Keratinocyte (primary cell): ENCODE data around the gene PREP. TPM values are rescaled to one million over a fixed set of nuclear protein-coding genes. Genes with fewer than 3 reads are reported as not detected.

Experiments used
- DNase-seq: peaks from one replicate; pipeline ENCODE4 v3.0.0-alpha.2; 2011; ENCODE audit warnings: low read depth, missing footprints, low spot score
- FAIRE-seq: peaks from 2 replicates; lab custom pipeline; 2011; peaks lifted over from hg19 to GRCh38; lab: Jason Lieb, UNC
- H2AFZ ChIP-seq: 2 replicates; pipeline ENCODE4 v1.6.0; 2012; ENCODE audit warnings: low read length, control low read depth, inconsistent platforms; ENCODE audit not compliant: control insufficient read depth
- H3K27ac ChIP-seq: 2 replicates; pipeline ENCODE4 v1.5.1; 2011; ENCODE audit warnings: low read length; ENCODE audit not compliant: control insufficient read depth, insufficient read depth
- H3K27me3 ChIP-seq: 3 replicates; pipeline ENCODE4 v1.6.0; 2011; ENCODE audit warnings: low read length; ENCODE audit not compliant: control insufficient read depth, insufficient read depth; ENCODE audit errors: extremely low read depth
- H3K36me3 ChIP-seq, 2 experiments: 2 replicates in 1 of 2; 3 replicates in 1 of 2; pipeline ENCODE4 v1.5.1; 2011; ENCODE audit warnings: low read length in 2 of 2, mild to moderate bottlenecking in 1 of 2; ENCODE audit not compliant: control insufficient read depth in 2 of 2, insufficient read depth in 2 of 2; ENCODE audit errors: extremely low read depth in 1 of 2
- H3K4me1 ChIP-seq: 3 replicates; pipeline ENCODE4 v1.5.1; 2011; ENCODE audit warnings: low read length; ENCODE audit not compliant: control insufficient read depth, insufficient read depth; ENCODE audit errors: extremely low read depth
- H3K4me2 ChIP-seq: 3 replicates; pipeline ENCODE4 v1.6.0; 2011; ENCODE audit warnings: low read depth, low read length; ENCODE audit not compliant: control insufficient read depth, insufficient read depth; ENCODE audit errors: extremely low read depth
- H3K4me3 ChIP-seq, 3 experiments: fragments of 200-600 bp in 1 of 3; sonication (generic) in 1 of 3; 2 replicates in 2 of 3; 3 replicates in 1 of 3; pipeline ENCODE4 v1.5.1; 2011 to 2016; ENCODE audit warnings: low read length in 3 of 3, mild to moderate bottlenecking in 3 of 3, control low read depth in 2 of 3, inconsistent platforms in 1 of 3, low read depth in 1 of 3, mixed read lengths in 1 of 3, mixed run types in 1 of 3, moderate library complexity in 1 of 3; ENCODE audit not compliant: control insufficient read depth in 2 of 3, insufficient read depth in 2 of 3; ENCODE audit errors: extremely low read depth in 1 of 3
- H3K79me2 ChIP-seq: 2 replicates; pipeline ENCODE4 v1.6.0; 2012; ENCODE audit warnings: low read length; ENCODE audit not compliant: control insufficient read depth, insufficient read depth
- H3K9ac ChIP-seq: 3 replicates; pipeline ENCODE4 v1.6.0; 2011; ENCODE audit warnings: low read length; ENCODE audit not compliant: control insufficient read depth, insufficient read depth; ENCODE audit errors: extremely low read depth
- H3K9me1 ChIP-seq: 3 replicates; pipeline ENCODE4 v1.6.0; 2011; ENCODE audit warnings: low read length; ENCODE audit not compliant: control insufficient read depth, insufficient read depth; ENCODE audit errors: extremely low read depth
- H3K9me3 ChIP-seq: 2 replicates; pipeline ENCODE4 v1.5.1; 2012; ENCODE audit warnings: low read depth, low read length; ENCODE audit not compliant: control insufficient read depth
- H4K20me1 ChIP-seq: 3 replicates; pipeline ENCODE4 v1.6.0; 2011; ENCODE audit warnings: low read length; ENCODE audit not compliant: control insufficient read depth, insufficient read depth; ENCODE audit errors: extremely low read depth
- EZH2 ChIP-seq: IDR thresholded peaks from one replicate; pipeline ENCODE4 v1.6.1; 2012; ENCODE audit warnings: inconsistent platforms, mild to moderate bottlenecking, low read length, moderate library complexity
- dilution Hi-C: fragments of 300-500 bp; cut with MboI; formaldehyde crosslinking; loops from one replicate; pipeline ENCODE4 v1.7.0; 2020; ENCODE audit warnings: low sequenced_read_pairs; ENCODE audit not compliant: extremely low pct_ligation_motif_present
- polyA plus RNA-seq, 5 experiments: library from polyadenylated mRNA; depleted of rRNA in 3 of 5; stranded (reverse) in 3 of 5; stranded (forward) in 1 of 5; unstranded in 1 of 5; fragments of >200 nt; gene quantifications; 1 replicate in 1 of 5; 2 replicates in 3 of 5; 3 replicates in 1 of 5; pipeline versions ENCODE4 v1.2.1 to v1.2.3, GENCODE V29; 2011 to 2012; ENCODE audit warnings: missing spikeins in 2 of 5, low read depth in 1 of 5, low replicate concordance in 1 of 5
- TF ChIP-seq, protein P1 (sequence below), 3 experiments: IDR thresholded peaks in 1 of 3; conservative IDR thresholded peaks in 1 of 3; optimal IDR thresholded peaks in 1 of 3; 2 replicates in 2 of 3; 3 replicates in 1 of 3; pipeline versions ENCODE3 to v1.5.1; 2011; ENCODE audit warnings: low read length in 3 of 3, mild to moderate bottlenecking in 3 of 3, moderate library complexity in 2 of 3, control low read depth in 1 of 3, inconsistent platforms in 1 of 3; ENCODE audit not compliant: insufficient read depth in 2 of 3; ENCODE audit errors: extremely low read depth in 1 of 3

PREP gene
- polyA plus RNA-seq, 1 donor (not counting 4 experiments of a cell fraction or from before 2014, with no cell fraction given): 48.3 TPM

GRCh38 chr6:105275542-105275941 is 127.3 kb downstream of the PREP start:
- TF ChIP-seq EZH2: no peak
- TF ChIP-seq, protein P1, sequence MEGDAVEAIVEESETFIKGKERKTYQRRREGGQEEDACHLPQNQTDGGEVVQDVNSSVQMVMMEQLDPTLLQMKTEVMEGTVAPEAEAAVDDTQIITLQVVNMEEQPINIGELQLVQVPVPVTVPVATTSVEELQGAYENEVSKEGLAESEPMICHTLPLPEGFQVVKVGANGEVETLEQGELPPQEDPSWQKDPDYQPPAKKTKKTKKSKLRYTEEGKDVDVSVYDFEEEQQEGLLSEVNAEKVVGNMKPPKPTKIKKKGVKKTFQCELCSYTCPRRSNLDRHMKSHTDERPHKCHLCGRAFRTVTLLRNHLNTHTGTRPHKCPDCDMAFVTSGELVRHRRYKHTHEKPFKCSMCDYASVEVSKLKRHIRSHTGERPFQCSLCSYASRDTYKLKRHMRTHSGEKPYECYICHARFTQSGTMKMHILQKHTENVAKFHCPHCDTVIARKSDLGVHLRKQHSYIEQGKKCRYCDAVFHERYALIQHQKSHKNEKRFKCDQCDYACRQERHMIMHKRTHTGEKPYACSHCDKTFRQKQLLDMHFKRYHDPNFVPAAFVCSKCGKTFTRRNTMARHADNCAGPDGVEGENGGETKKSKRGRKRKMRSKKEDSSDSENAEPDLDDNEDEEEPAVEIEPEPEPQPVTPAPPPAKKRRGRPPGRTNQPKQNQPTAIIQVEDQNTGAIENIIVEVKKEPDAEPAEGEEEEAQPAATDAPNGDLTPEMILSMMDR (optimal IDR thresholded peaks at IDR 0.05 in 1 of 3, IDR thresholded peaks at IDR 0.05 in 1 of 3, conservative IDR thresholded peaks at IDR 0.05 in 1 of 3; ENCODE audit: extremely low read depth in 1 of 3, insufficient read depth in 2 of 3, low read length in 3 of 3): no peak
- Histone ChIP-seq H3K36me3 (peaks cover 4 to 5% of the 10 kb centered on the region in 2 experiments), H3K9ac (no peak overlapping the region), H3K4me1 (no peaks in the 10 kb centered on the region), H4K20me1 (no peaks in the 10 kb centered on the region), H3K79me2 (no peaks in the 10 kb centered on the region), H3K9me3 (no peaks in the 10 kb centered on the region), H3K4me2 (no peak overlapping the region), H3K4me3 (no peak overlapping the region), H2AFZ (no peak overlapping the region), H3K27ac (no peak overlapping the region), H3K9me1 (no peaks in the 10 kb centered on the region), H3K27me3 (no peaks in the 10 kb centered on the region)
- no peak for FAIRE-seq
- no peak for DNase-seq
- dilution Hi-C loops: no loop called here

GRCh38 chr6:105274678-105275077 is 128.2 kb downstream of the PREP start:
- Histone ChIP-seq H3K9me1 (no peaks in the 10 kb centered on the region), H2AFZ (no peak overlapping the region), H3K79me2 (no peaks in the 10 kb centered on the region), H3K36me3 (peaks cover 4% of the 10 kb centered on the region in 2 experiments), H3K4me1 (no peaks in the 10 kb centered on the region), H3K27ac (no peak overlapping the region), H3K4me2 (no peak overlapping the region), H3K27me3 (no peaks in the 10 kb centered on the region), H3K4me3 (no peak overlapping the region), H4K20me1 (no peaks in the 10 kb centered on the region), H3K9me3 (no peaks in the 10 kb centered on the region), H3K9ac (no peak overlapping the region)
- FAIRE-seq: no peak
- no peak for DNase-seq
- TF ChIP-seq EZH2: no peak
- dilution Hi-C loops: no loop called here

DNA sequence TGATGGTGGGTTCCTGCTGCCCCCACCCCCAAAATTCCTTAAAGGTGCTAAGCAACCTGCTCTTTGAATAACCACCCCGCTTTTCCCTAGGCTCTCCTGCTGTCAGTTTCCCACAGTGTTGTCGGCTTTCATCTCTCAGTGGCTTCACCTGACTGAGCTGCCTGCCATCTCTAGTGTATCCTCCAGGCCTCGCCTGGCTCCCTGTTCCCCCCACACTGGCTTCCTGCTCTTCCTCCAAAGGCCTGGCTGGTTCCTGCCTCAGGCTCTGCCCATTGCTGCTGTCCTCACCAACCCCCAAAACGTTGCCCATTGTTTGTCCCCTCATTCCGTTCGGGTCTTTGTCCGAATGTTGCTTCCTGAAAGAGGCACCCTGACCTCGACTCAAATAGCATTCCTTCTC is 129.3 kb downstream of the PREP start:
- dilution Hi-C loops: no loop called here
- Histone ChIP-seq H3K9me3 (no peaks in the 10 kb centered on the region), H3K9ac (no peak overlapping the region), H3K36me3 (peaks cover 4% of the 10 kb centered on the region in 2 experiments), H3K4me2 (no peak overlapping the region), H3K4me3 (no peak overlapping the region), H3K9me1 (no peaks in the 10 kb centered on the region), H2AFZ (no peak overlapping the region), H3K4me1 (no peaks in the 10 kb centered on the region), H3K27ac (no peak overlapping the region), H3K27me3 (no peaks in the 10 kb centered on the region), H4K20me1 (no peaks in the 10 kb centered on the region), H3K79me2 (no peaks in the 10 kb centered on the region)
- DNase-seq (no peak), FAIRE-seq (no peak)
- TF ChIP-seq, protein P1 (optimal IDR thresholded peaks at IDR 0.05 in 1 of 3, IDR thresholded peaks at IDR 0.05 in 1 of 3, conservative IDR thresholded peaks at IDR 0.05 in 1 of 3; ENCODE audit: extremely low read depth in 1 of 3, insufficient read depth in 2 of 3, low read length in 3 of 3): no peak
- no peak for TF ChIP-seq EZH2
